Panc1 (cell line): ENCODE data around the gene SH3BP5L. TPM values are rescaled to one million over a fixed set of nuclear protein-coding genes. Genes with fewer than 3 reads are reported as not detected.

Experiments
- ATAC-seq: fragments of 200-7000 bp; cut with Tn5 transposase; 2 replicates; pipeline ENCODE4 v1.9.1; 2020; ENCODE audit warnings: mild to moderate bottlenecking, moderate library complexity
- BruUV-seq: library from RNA; stranded (reverse); fragments of 400-500 nt; replicated peaks from 2 replicates; lab custom pipeline; 2021; lab: Mats Ljungman, UMichigan
- CTCF ChIA-PET: fragments of 300-600 bp; sonication (Branson Sonifier 250); formaldehyde crosslinking; loops from one replicate; lab custom pipeline; 2022; ENCODE audit warnings: antibody characterized with exemption; lab: Charles Lee
- POLR2A ChIA-PET: fragments of 300-600 bp; sonication (Branson Sonifier 250); formaldehyde crosslinking; loops from one replicate; lab custom pipeline; 2022; ENCODE audit warnings: antibody characterized with exemption; lab: Charles Lee
- DNase-seq: peaks from one replicate; pipeline ENCODE4 v3.0.0-alpha.2; 2010; ENCODE audit warnings: low read depth, low spot score
- H3K27ac ChIP-seq: 2 replicates; pipeline ENCODE4 v1.5.1; 2011; ENCODE audit warnings: mild to moderate bottlenecking, low read length, inconsistent platforms
- H3K27me3 ChIP-seq: fragments of 200-500 bp; sonication (Bioruptor generic); 2 replicates; pipeline ENCODE4 v1.6.0; 2014; ENCODE audit warnings: low read length, inconsistent platforms; ENCODE audit not compliant: control insufficient read depth, insufficient read depth
- H3K36me3 ChIP-seq: fragments of 200-500 bp; sonication (Bioruptor generic); 2 replicates; pipeline ENCODE4 v1.5.1; 2014; ENCODE audit warnings: inconsistent platforms, mild to moderate bottlenecking, low read length, moderate library complexity; ENCODE audit not compliant: control insufficient read depth, insufficient read depth
- H3K4me1 ChIP-seq: 2 replicates; pipeline ENCODE4 v1.5.1; 2011; ENCODE audit warnings: inconsistent platforms, mild to moderate bottlenecking, low read length, moderate library complexity; ENCODE audit not compliant: control insufficient read depth, insufficient read depth
- H3K4me3 ChIP-seq, 2 experiments: 2 replicates each; pipeline ENCODE4 v1.5.1; 2011 to 2012; ENCODE audit warnings: low read depth in 2 of 2, low read length in 2 of 2, mild to moderate bottlenecking in 2 of 2, inconsistent platforms in 1 of 2, moderate library complexity in 1 of 2
- H3K9me3 ChIP-seq: fragments of 200-500 bp; sonication (Bioruptor generic); 2 replicates; pipeline ENCODE4 v1.5.1; 2014; ENCODE audit warnings: low read depth, mild to moderate bottlenecking, inconsistent platforms, low read length, moderate library complexity; ENCODE audit not compliant: control insufficient read depth, insufficient read depth
- POLR2AphosphoS5 ChIP-seq: IDR thresholded peaks from 2 replicates; pipeline ENCODE4 v1.6.1; 2012; ENCODE audit warnings: mild to moderate bottlenecking, low read depth, low read length, moderate library complexity
- SIN3A ChIP-seq: IDR thresholded peaks from 2 replicates; pipeline ENCODE4 v1.6.1; 2012; ENCODE audit warnings: low read depth, mild to moderate bottlenecking, low read length, moderate library complexity, borderline replicate concordance; ENCODE audit not compliant: insufficient read depth
- TCF7L2 ChIP-seq: IDR thresholded peaks from 2 replicates; pipeline ENCODE4 v1.6.1; 2011; ENCODE audit warnings: mild to moderate bottlenecking, low read depth, low read length, inconsistent platforms
- in situ Hi-C: cut with HindIII; loops from 2 replicates; pipeline ENCODE4 v1.10.0; 2016; ENCODE audit warnings: low sequenced_read_pairs, low pct_unique_long_range_greater_than_20kb
- intact Hi-C: fragments of 100-400 bp; cut with micrococcal nuclease; formaldehyde crosslinking; loops from one replicate; pipeline ENCODE4 v1.10.0; 2022; ENCODE audit not compliant: unreplicated experiment
- total RNA-seq: library from RNA; stranded (reverse); gene quantifications from one replicate; pipeline ENCODE4 v1.2.1, GENCODE V29; 2021; ENCODE audit not compliant: unreplicated experiment
- TF ChIP-seq, protein P1 (sequence below): fragments of 450-650 bp; IDR thresholded peaks from 2 replicates; pipeline ENCODE4 v1.5.1; 2017; ENCODE audit warnings: mild to moderate bottlenecking
- TF ChIP-seq, protein P2 (sequence below), 2 experiments: IDR thresholded peaks; 2 replicates each; pipeline ENCODE4 v1.6.1; 2011 to 2012; ENCODE audit warnings: low read depth in 2 of 2, control low read depth in 1 of 2, low read length in 1 of 2, mild to moderate bottlenecking in 1 of 2, moderate library complexity in 1 of 2; ENCODE audit not compliant: insufficient read depth in 1 of 2

SH3BP5L gene
- total RNA-seq, 1 experiment from 2014 or later, result 23.9 TPM

DNA sequence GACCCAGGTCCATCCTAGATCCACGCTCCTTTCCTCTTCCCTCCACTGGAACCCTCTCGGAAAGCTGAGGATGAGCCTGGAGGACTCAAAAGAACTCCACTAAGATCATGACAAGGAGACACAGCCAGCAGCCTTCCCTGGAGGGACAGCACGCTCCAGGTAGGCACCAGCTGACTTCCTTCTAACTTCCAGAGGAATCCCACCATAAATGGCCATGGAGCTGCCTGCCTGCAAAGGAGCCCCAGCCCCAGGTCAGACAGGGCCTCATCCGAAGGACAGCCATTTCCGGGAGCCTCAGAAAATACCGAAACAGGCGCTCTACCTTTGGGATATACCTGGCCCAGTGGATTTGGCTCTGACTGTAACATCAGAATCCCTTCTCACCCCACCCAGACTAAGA is 4.1 kb downstream of the SH3BP5L start:
- ChIA-PET CTCF (no interaction called here), POLR2A (no interaction called here)
- no peaks in the 10 kb centered on the region for H3K27me3 ChIP-seq
- H3K27ac ChIP-seq, result no peak overlapping the region
- H3K4me1 ChIP-seq, result peaks cover 12% of the 10 kb centered on the region
- DNase-seq (no peak), ATAC-seq (no peak)
- no peak overlapping the region for H3K4me3 ChIP-seq
- intact Hi-C loops, result no loop called here
- BruUV-seq, result no TSS peak
- no peaks in the 10 kb centered on the region for H3K9me3 ChIP-seq
- no peaks in the 10 kb centered on the region for H3K36me3 ChIP-seq
- in situ Hi-C loops, result no loop called here
- TF ChIP-seq, protein P1, sequence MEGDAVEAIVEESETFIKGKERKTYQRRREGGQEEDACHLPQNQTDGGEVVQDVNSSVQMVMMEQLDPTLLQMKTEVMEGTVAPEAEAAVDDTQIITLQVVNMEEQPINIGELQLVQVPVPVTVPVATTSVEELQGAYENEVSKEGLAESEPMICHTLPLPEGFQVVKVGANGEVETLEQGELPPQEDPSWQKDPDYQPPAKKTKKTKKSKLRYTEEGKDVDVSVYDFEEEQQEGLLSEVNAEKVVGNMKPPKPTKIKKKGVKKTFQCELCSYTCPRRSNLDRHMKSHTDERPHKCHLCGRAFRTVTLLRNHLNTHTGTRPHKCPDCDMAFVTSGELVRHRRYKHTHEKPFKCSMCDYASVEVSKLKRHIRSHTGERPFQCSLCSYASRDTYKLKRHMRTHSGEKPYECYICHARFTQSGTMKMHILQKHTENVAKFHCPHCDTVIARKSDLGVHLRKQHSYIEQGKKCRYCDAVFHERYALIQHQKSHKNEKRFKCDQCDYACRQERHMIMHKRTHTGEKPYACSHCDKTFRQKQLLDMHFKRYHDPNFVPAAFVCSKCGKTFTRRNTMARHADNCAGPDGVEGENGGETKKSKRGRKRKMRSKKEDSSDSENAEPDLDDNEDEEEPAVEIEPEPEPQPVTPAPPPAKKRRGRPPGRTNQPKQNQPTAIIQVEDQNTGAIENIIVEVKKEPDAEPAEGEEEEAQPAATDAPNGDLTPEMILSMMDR, result no peak
- TF ChIP-seq SIN3A (no peak), POLR2AphosphoS5 (no peak), TCF7L2 (no peak)
- TF ChIP-seq, protein P2, sequence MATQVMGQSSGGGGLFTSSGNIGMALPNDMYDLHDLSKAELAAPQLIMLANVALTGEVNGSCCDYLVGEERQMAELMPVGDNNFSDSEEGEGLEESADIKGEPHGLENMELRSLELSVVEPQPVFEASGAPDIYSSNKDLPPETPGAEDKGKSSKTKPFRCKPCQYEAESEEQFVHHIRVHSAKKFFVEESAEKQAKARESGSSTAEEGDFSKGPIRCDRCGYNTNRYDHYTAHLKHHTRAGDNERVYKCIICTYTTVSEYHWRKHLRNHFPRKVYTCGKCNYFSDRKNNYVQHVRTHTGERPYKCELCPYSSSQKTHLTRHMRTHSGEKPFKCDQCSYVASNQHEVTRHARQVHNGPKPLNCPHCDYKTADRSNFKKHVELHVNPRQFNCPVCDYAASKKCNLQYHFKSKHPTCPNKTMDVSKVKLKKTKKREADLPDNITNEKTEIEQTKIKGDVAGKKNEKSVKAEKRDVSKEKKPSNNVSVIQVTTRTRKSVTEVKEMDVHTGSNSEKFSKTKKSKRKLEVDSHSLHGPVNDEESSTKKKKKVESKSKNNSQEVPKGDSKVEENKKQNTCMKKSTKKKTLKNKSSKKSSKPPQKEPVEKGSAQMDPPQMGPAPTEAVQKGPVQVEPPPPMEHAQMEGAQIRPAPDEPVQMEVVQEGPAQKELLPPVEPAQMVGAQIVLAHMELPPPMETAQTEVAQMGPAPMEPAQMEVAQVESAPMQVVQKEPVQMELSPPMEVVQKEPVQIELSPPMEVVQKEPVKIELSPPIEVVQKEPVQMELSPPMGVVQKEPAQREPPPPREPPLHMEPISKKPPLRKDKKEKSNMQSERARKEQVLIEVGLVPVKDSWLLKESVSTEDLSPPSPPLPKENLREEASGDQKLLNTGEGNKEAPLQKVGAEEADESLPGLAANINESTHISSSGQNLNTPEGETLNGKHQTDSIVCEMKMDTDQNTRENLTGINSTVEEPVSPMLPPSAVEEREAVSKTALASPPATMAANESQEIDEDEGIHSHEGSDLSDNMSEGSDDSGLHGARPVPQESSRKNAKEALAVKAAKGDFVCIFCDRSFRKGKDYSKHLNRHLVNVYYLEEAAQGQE (IDR thresholded peaks at IDR 0.05; ENCODE audit: insufficient read depth in 1 of 2, low read depth in 2 of 2, low read length in 1 of 2), result no peak

DNA sequence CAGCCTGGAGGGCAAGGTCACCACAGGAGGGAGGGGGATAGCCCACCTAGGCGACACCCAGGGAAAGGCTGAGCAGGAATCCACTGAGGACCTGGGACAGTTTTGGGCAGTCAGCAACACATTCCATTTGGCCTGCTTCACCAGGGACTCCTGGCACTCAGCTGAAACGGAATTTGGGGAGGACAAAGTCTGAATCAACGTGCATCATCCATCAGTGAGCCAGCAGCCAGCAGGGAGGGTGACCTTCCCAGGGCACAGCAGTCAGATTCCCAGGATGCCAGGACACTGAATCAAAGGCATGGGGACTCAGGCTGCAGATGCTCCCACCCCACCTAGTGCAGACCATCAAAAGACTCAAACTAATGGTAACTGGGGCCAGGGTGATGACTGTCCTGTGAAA is 4.6 kb downstream of the SH3BP5L start:
- peaks cover 12% of the 10 kb centered on the region for H3K4me1 ChIP-seq
- ATAC-seq, result no peak
- BruUV-seq, result no TSS peak
- no peaks in the 10 kb centered on the region for H3K36me3 ChIP-seq
- ChIA-PET POLR2A (no interaction called here), CTCF (no interaction called here)
- no peaks in the 10 kb centered on the region for H3K9me3 ChIP-seq
- intact Hi-C loops (no loop called here), in situ Hi-C loops (no loop called here)
- TF ChIP-seq, protein P1, result no peak
- no peak overlapping the region for H3K27ac ChIP-seq
- DNase-seq, result no peak
- no peak overlapping the region for H3K4me3 ChIP-seq
- H3K27me3 ChIP-seq, result no peaks in the 10 kb centered on the region
